ENCODE data around the gene CWC27.

The CWC27 gene

GRCh38 chr5:64839936-64840335 is 71.2 kb downstream of the CWC27 start:
- Mint-ChIP-seq H3K9me3 (peaks cover 7% of the 10 kb centered on the region), H3K4me3 (no peak overlapping the region), H3K27ac (no peak overlapping the region), H3K4me1 (no peaks in the 10 kb centered on the region), H3K36me3 (peaks cover 55% of the 10 kb centered on the region), H3K27me3 (no peaks in the 10 kb centered on the region)
- no peak for ATAC-seq

- H3K27ac Mint-ChIP-seq = no peak overlapping the region
Measured at GRCh38 chr5:64840958-64841357, 72.2 kb downstream of the CWC27 start.

GRCh38 chr5:64853777-64854176 is 85.0 kb downstream of the CWC27 start:
- Mint-ChIP-seq H3K36me3 (peaks cover 56% of the 10 kb centered on the region), H3K27ac (no peak overlapping the region)

More at GRCh38 chr5:64840958-64841357, 72.2 kb downstream of the CWC27 start:
- ATAC-seq = no peak
- H3K27me3 Mint-ChIP-seq = no peaks in the 10 kb centered on the region
- peaks cover 65% of the 10 kb centered on the region for H3K36me3 Mint-ChIP-seq
- H3K9me3 Mint-ChIP-seq = peaks cover 17% of the 10 kb centered on the region
- H3K4me3 Mint-ChIP-seq = no peak overlapping the region
- no peaks in the 10 kb centered on the region for H3K4me1 Mint-ChIP-seq

GRCh38 chr5:64854855-64855254 is 86.1 kb downstream of the CWC27 start:
- H3K36me3 Mint-ChIP-seq = peaks cover 45% of the 10 kb centered on the region
- H3K9me3 Mint-ChIP-seq = peaks cover 2% of the 10 kb centered on the region
- ATAC-seq = no peak
- H3K4me3 Mint-ChIP-seq = no peak overlapping the region
- H3K27me3 Mint-ChIP-seq = no peaks in the 10 kb centered on the region
- H3K4me1 Mint-ChIP-seq = no peaks in the 10 kb centered on the region
- H3K27ac Mint-ChIP-seq = no peak overlapping the region

More at GRCh38 chr5:64853777-64854176, 85.0 kb downstream of the CWC27 start:
- H3K27me3 Mint-ChIP-seq = no peaks in the 10 kb centered on the region
- no peaks in the 10 kb centered on the region for H3K4me1 Mint-ChIP-seq
- ATAC-seq = no peak
- H3K4me3 Mint-ChIP-seq = no peak overlapping the region
- H3K9me3 Mint-ChIP-seq = peaks cover 2% of the 10 kb centered on the region

- no peaks in the 10 kb centered on the region for H3K9me3 Mint-ChIP-seq
- no peak overlapping the region for H3K27ac Mint-ChIP-seq
- H3K4me1 Mint-ChIP-seq = no peaks in the 10 kb centered on the region
- no peak for ATAC-seq
- peaks cover 20% of the 10 kb centered on the region for H3K36me3 Mint-ChIP-seq
- no peaks in the 10 kb centered on the region for H3K27me3 Mint-ChIP-seq
- no peak overlapping the region for H3K4me3 Mint-ChIP-seq
Measured at GRCh38 chr5:64859881-64860280, 91.2 kb downstream of the CWC27 start.

GRCh38 chr5:64861281-64861680 is 92.6 kb downstream of the CWC27 start:
- H3K36me3 Mint-ChIP-seq = peaks cover 13% of the 10 kb centered on the region
- H3K9me3 Mint-ChIP-seq = no peaks in the 10 kb centered on the region
- H3K4me3 Mint-ChIP-seq = no peak overlapping the region
- H3K27me3 Mint-ChIP-seq = no peaks in the 10 kb centered on the region
- H3K27ac Mint-ChIP-seq = no peak overlapping the region
- no peak for ATAC-seq
- H3K4me1 Mint-ChIP-seq = no peaks in the 10 kb centered on the region

GRCh38 chr5:64864171-64864570 is 95.4 kb downstream of the CWC27 start:
- Mint-ChIP-seq H3K27me3 (no peaks in the 10 kb centered on the region), H3K4me1 (no peaks in the 10 kb centered on the region), H3K27ac (no peak overlapping the region), H3K36me3 (peaks cover 10% of the 10 kb centered on the region), H3K4me3 (no peak overlapping the region), H3K9me3 (no peaks in the 10 kb centered on the region)
- no peak for ATAC-seq

GRCh38 chr5:64865662-64866061 is 96.9 kb downstream of the CWC27 start:
- ATAC-seq = no peak
- no peaks in the 10 kb centered on the region for H3K4me1 Mint-ChIP-seq
- H3K4me3 Mint-ChIP-seq = no peak overlapping the region
- peaks cover 10% of the 10 kb centered on the region for H3K36me3 Mint-ChIP-seq
- no peaks in the 10 kb centered on the region for H3K9me3 Mint-ChIP-seq
- H3K27ac Mint-ChIP-seq = no peak overlapping the region
- H3K27me3 Mint-ChIP-seq = no peaks in the 10 kb centered on the region

GRCh38 chr5:64869419-64869818 is 100.7 kb downstream of the CWC27 start:
- no peak overlapping the region for H3K27ac Mint-ChIP-seq
- H3K36me3 Mint-ChIP-seq = peaks cover 11% of the 10 kb centered on the region
- H3K27me3 Mint-ChIP-seq = no peaks in the 10 kb centered on the region
- no peak for ATAC-seq
- no peaks in the 10 kb centered on the region for H3K4me1 Mint-ChIP-seq
- no peak overlapping the region for H3K4me3 Mint-ChIP-seq
- no peaks in the 10 kb centered on the region for H3K9me3 Mint-ChIP-seq

- ATAC-seq = no peak
- Mint-ChIP-seq H3K27me3 (no peaks in the 10 kb centered on the region), H3K4me1 (no peaks in the 10 kb centered on the region), H3K9me3 (no peaks in the 10 kb centered on the region), H3K4me3 (no peak overlapping the region), H3K27ac (no peak overlapping the region), H3K36me3 (peaks cover 12% of the 10 kb centered on the region)
Measured at GRCh38 chr5:64872044-64872443, 103.3 kb downstream of the CWC27 start.

- no peak for ATAC-seq
- Mint-ChIP-seq H3K4me3 (no peak overlapping the region), H3K27ac (no peak overlapping the region), H3K9me3 (no peaks in the 10 kb centered on the region), H3K27me3 (no peaks in the 10 kb centered on the region), H3K36me3 (peaks cover 16% of the 10 kb centered on the region), H3K4me1 (no peaks in the 10 kb centered on the region)
Measured at GRCh38 chr5:64873441-64873840, 104.7 kb downstream of the CWC27 start.

- H3K4me3 Mint-ChIP-seq = no peak overlapping the region
Measured at GRCh38 chr5:64874753-64875152, 106.0 kb downstream of the CWC27 start.

GRCh38 chr5:64876203-64876602 is 107.5 kb downstream of the CWC27 start:
- ATAC-seq = no peak
- Mint-ChIP-seq H3K27me3 (no peaks in the 10 kb centered on the region), H3K9me3 (no peaks in the 10 kb centered on the region), H3K4me3 (no peak overlapping the region), H3K4me1 (no peaks in the 10 kb centered on the region), H3K27ac (no peak overlapping the region), H3K36me3 (peaks cover 16% of the 10 kb centered on the region)

More at GRCh38 chr5:64874753-64875152, 106.0 kb downstream of the CWC27 start:
- no peak overlapping the region for H3K27ac Mint-ChIP-seq
- no peak for ATAC-seq
- no peaks in the 10 kb centered on the region for H3K4me1 Mint-ChIP-seq
- H3K36me3 Mint-ChIP-seq = peaks cover 16% of the 10 kb centered on the region
- no peaks in the 10 kb centered on the region for H3K9me3 Mint-ChIP-seq
- H3K27me3 Mint-ChIP-seq = no peaks in the 10 kb centered on the region

- no peak for ATAC-seq
- Mint-ChIP-seq H3K4me1 (no peaks in the 10 kb centered on the region), H3K4me3 (no peak overlapping the region), H3K27me3 (no peaks in the 10 kb centered on the region), H3K27ac (no peak overlapping the region), H3K36me3 (peaks cover 21% of the 10 kb centered on the region), H3K9me3 (peaks cover 3% of the 10 kb centered on the region)
Measured at GRCh38 chr5:64880821-64881220, 112.1 kb downstream of the CWC27 start.

GRCh38 chr5:64883912-64884311 is 115.2 kb downstream of the CWC27 start:
- no peak for ATAC-seq
- no peaks in the 10 kb centered on the region for H3K27me3 Mint-ChIP-seq
- H3K9me3 Mint-ChIP-seq = peaks cover 3% of the 10 kb centered on the region
- H3K36me3 Mint-ChIP-seq = peaks cover 15% of the 10 kb centered on the region
- no peak overlapping the region for H3K4me3 Mint-ChIP-seq
- H3K4me1 Mint-ChIP-seq = no peaks in the 10 kb centered on the region
- no peak overlapping the region for H3K27ac Mint-ChIP-seq

- H3K4me3 Mint-ChIP-seq = no peak overlapping the region
- no peaks in the 10 kb centered on the region for H3K4me1 Mint-ChIP-seq
- H3K36me3 Mint-ChIP-seq = peaks cover 15% of the 10 kb centered on the region
- H3K27me3 Mint-ChIP-seq = no peaks in the 10 kb centered on the region
- ATAC-seq = no peak
- peaks cover 3% of the 10 kb centered on the region for H3K9me3 Mint-ChIP-seq
- H3K27ac Mint-ChIP-seq = no peak overlapping the region
Measured at GRCh38 chr5:64884541-64884940, 115.8 kb downstream of the CWC27 start.

GRCh38 chr5:64887910-64888309 is 119.2 kb downstream of the CWC27 start:
- Mint-ChIP-seq H3K27ac (no peak overlapping the region), H3K4me3 (no peak overlapping the region), H3K9me3 (no peaks in the 10 kb centered on the region), H3K4me1 (no peaks in the 10 kb centered on the region), H3K36me3 (peaks cover 6% of the 10 kb centered on the region), H3K27me3 (no peaks in the 10 kb centered on the region)
- no peak for ATAC-seq

All from stimulated activated memory B cell treated with anti-CD40 and anti-IgM and Interleukin-4, amounts not matched to agents 10 μg/mL and 1 μg/mL and 100 μg/mL, for 72 hours (primary cell).